Stimulated activated CD8-positive, alpha-beta memory T cell treated with anti-CD3 and anti-CD28 coated beads, Interleukin-15, amount 100 ng/mL, for 48 hours (primary cell): ENCODE measurements around the gene ADGRG3.
A peak's percentile ranks its signal among the peaks of the same experiment; 100 is the strongest.

Experiments
- DNase-seq, 2 donors: peaks; one replicate each; pipeline ENCODE4 v3.0.0-alpha.2; 2020; ENCODE audit warnings: low read depth in 2 of 2

Gene ADGRG3

GRCh38 chr16:57668263-57668571 is at the start of gene ADGRG3:
ADGRG3 (plus strand) TSS chr16:57668306; CDS start chr16:57668348, 42 bp downstream.
- no peak for DNase-seq

GRCh38 chr16:57619133-57619605 is 48.9 kb upstream of the ADGRG3 start:
- DNase-seq: no peak

- DNase-seq: no peak
Observed at GRCh38 chr16:57619606-57620334, 48.3 kb upstream of the ADGRG3 start.

- DNase-seq: no peak
Observed at GRCh38 chr16:57620335-57621231, 47.5 kb upstream of the ADGRG3 start.

GRCh38 chr16:57621521-57622271 is 46.4 kb upstream of the ADGRG3 start:
- no peak for DNase-seq

- no peak for DNase-seq
Observed at GRCh38 chr16:57622361-57623250, 45.5 kb upstream of the ADGRG3 start.

- DNase-seq: no peak
Observed at GRCh38 chr16:57623251-57624043, 44.7 kb upstream of the ADGRG3 start.

- DNase-seq: no peak
Observed at GRCh38 chr16:57624044-57624688, 43.9 kb upstream of the ADGRG3 start.

GRCh38 chr16:57624806-57625500 is 43.2 kb upstream of the ADGRG3 start:
- DNase-seq: no peak

GRCh38 chr16:57626420-57627170 is 41.5 kb upstream of the ADGRG3 start:
- DNase-seq: no peak

GRCh38 chr16:57627184-57627871 is 40.8 kb upstream of the ADGRG3 start:
- DNase-seq: no peak

- peak; percentile 56 to 63 for DNase-seq
Observed at GRCh38 chr16:57628008-57628781, 39.9 kb upstream of the ADGRG3 start, which contains the start of gene ADGRG1. ADGRG1 (plus strand) TSS chr16:57628630; CDS start chr16:57650288, 21,658 bp downstream.

- no peak for DNase-seq
Observed at GRCh38 chr16:57628783-57629293, 39.3 kb upstream of the ADGRG3 start.

GRCh38 chr16:57629516-57630406 is 38.3 kb upstream of the ADGRG3 start:
- no peak for DNase-seq

- no peak for DNase-seq
Observed at GRCh38 chr16:57630407-57630797, 37.7 kb upstream of the ADGRG3 start.
